ENCODE data around the gene AZI2. TPM values are rescaled to one million over a fixed set of nuclear protein-coding genes. Genes with fewer than 3 reads are reported as not detected.
A peak's percentile ranks its signal among the peaks of the same experiment; 100 is the strongest.

Gene AZI2, protein sequence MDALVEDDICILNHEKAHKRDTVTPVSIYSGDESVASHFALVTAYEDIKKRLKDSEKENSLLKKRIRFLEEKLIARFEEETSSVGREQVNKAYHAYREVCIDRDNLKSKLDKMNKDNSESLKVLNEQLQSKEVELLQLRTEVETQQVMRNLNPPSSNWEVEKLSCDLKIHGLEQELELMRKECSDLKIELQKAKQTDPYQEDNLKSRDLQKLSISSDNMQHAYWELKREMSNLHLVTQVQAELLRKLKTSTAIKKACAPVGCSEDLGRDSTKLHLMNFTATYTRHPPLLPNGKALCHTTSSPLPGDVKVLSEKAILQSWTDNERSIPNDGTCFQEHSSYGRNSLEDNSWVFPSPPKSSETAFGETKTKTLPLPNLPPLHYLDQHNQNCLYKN
- total RNA-seq, result 10 to 100 TPM; 51.4 to 58.2 TPM

- Mint-ChIP-seq H3K27me3 (ENCODE audit: low read depth) (no peaks in the 10 kb centered on the region), H3K4me3 (peak within 1 kb of the TSS; percentile 97 to 100), H3K9me3 (no peaks in the 10 kb centered on the region), H3K27ac (peak within 1 kb of the TSS; percentile 99), H3K4me1 (ENCODE audit: low read depth) (peaks cover 45% of the 10 kb centered on the region), H3K36me3 (ENCODE audit: insufficient read depth in 2 of 2) (peaks cover 5 to 6% of the 10 kb centered on the region in 2 donors)
- peak; percentile 91 for ATAC-seq (replicated peaks in 1 of 2)
- peak; percentile 94 for DNase-seq
These were observed at the start of gene AZI2, which contains the start of gene ZCWPW2 for GRCh38 chr3:28348629-28349468. TSS of gene AZI2 (minus strand) at chr3:28348824. CDS start at chr3:28340617, 8,207 bp downstream. TSS of gene ZCWPW2 (plus strand) at chr3:28348721. CDS start at chr3:28413069, 64,348 bp downstream.

DNA sequence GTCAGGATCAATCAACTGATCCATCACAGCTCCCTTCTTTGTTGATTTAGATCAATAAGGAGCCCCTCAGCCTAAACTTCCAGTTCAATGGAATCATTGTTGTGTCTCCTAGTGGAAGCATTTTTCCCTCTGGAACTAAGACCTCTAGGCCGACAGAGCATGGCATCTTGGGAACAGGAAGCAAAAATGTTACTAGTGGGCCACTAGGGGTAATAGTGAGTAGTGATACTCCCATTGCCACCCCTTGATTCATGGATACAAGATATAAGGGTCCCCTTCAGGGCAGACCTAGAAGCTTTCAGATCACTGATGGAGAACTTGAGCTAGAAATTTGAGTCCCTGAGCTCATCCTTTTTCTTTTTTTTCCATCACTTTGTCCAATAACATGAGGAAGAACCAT lies 40.4 kb upstream of the AZI2 start:
- H3K36me3 Mint-ChIP-seq (ENCODE audit: insufficient read depth in 2 of 2), result peaks cover 6 to 10% of the 10 kb centered on the region in 2 donors
- DNase-seq, result no peak
- peaks cover 10 to 14% of the 10 kb centered on the region in 2 donors for H3K9me3 Mint-ChIP-seq
- H3K27ac Mint-ChIP-seq, result no peak overlapping the region
- H3K27me3 Mint-ChIP-seq (ENCODE audit: low read depth), result no peaks in the 10 kb centered on the region
- ATAC-seq (replicated peaks in 1 of 2), result no peak
- no peaks in the 10 kb centered on the region for H3K4me1 Mint-ChIP-seq (ENCODE audit: low read depth)
- no peak overlapping the region for H3K4me3 Mint-ChIP-seq

- Mint-ChIP-seq H3K4me3 (no peak overlapping the region), H3K36me3 (ENCODE audit: insufficient read depth in 2 of 2) (peaks cover 0 to 2% of the 10 kb centered on the region in 2 donors), H3K27me3 (ENCODE audit: low read depth) (no peaks in the 10 kb centered on the region), H3K9me3 (peaks cover 0 to 5% of the 10 kb centered on the region in 2 donors), H3K27ac (no peak overlapping the region), H3K4me1 (ENCODE audit: low read depth) (no peaks in the 10 kb centered on the region)
- DNase-seq (no peak), ATAC-seq (replicated peaks in 1 of 2) (no peak)
These were observed 37.4 kb upstream of the AZI2 start for GRCh38 chr3:28386049-28386448.

DNA sequence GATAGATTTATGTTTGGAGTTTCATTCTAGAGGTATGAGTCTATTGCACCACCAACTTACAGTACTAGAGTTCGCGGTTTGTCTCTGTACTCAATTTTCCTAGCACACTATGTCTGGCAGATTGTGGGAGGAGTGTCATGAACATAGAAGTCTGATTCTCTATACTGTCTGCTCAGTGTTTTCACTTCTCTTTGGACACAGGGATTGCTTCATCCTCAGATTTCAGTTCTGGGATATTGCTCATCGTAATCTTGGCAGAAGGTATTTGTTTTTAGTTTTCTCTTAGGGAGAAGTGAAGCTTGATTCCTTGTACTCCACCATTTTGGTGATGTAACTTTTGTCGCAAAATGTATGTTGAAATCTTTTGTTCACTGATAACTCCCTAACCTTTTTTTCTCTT lies 27.8 kb upstream of the AZI2 start:
- peaks cover 5 to 7% of the 10 kb centered on the region in 2 donors for H3K9me3 Mint-ChIP-seq
- peaks cover 3 to 9% of the 10 kb centered on the region in 2 donors for H3K36me3 Mint-ChIP-seq (ENCODE audit: insufficient read depth in 2 of 2)
- H3K27ac Mint-ChIP-seq, result no peak overlapping the region
- no peaks in the 10 kb centered on the region for H3K27me3 Mint-ChIP-seq (ENCODE audit: low read depth)
- ATAC-seq (replicated peaks in 1 of 2) (no peak), DNase-seq (no peak)
- H3K4me1 Mint-ChIP-seq (ENCODE audit: low read depth), result no peaks in the 10 kb centered on the region
- no peak overlapping the region for H3K4me3 Mint-ChIP-seq

GRCh38 chr3:28349469-28350000 lies 911 bp upstream of the AZI2 start:
- H3K9me3 Mint-ChIP-seq, result no peaks in the 10 kb centered on the region
- ATAC-seq (replicated peaks in 1 of 2), result no peak
- H3K4me3 Mint-ChIP-seq, result peak overlapping the region; percentile 97 to 100
- H3K4me1 Mint-ChIP-seq (ENCODE audit: low read depth), result peaks cover 45% of the 10 kb centered on the region
- peak overlapping the region; percentile 99 for H3K27ac Mint-ChIP-seq
- no peak for DNase-seq
- H3K36me3 Mint-ChIP-seq (ENCODE audit: insufficient read depth in 2 of 2), result peaks cover 5 to 6% of the 10 kb centered on the region in 2 donors
- H3K27me3 Mint-ChIP-seq (ENCODE audit: low read depth), result no peaks in the 10 kb centered on the region

DNA sequence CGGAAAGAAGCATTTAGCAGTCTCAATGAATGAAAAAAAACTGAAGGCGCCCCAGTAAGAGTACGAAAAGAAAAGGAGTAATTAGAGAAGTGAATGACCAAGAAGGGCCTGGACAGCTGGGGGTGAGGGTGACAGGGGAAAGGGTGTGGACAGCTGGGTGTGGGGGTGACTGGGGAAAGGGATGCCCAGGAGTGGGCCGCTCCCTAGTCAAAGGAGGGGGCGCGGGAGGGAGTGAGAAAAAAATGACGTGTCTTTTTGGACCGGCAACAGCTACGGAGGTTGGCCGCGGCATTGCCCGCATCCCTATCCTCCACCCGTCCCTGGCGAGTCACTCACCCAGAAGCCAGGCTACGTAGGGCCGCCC lies 377 bp downstream of the AZI2 start:
- Mint-ChIP-seq H3K27me3 (ENCODE audit: low read depth) (no peaks in the 10 kb centered on the region), H3K9me3 (no peaks in the 10 kb centered on the region), H3K36me3 (ENCODE audit: insufficient read depth in 2 of 2) (peaks cover 4 to 5% of the 10 kb centered on the region in 2 donors), H3K4me1 (ENCODE audit: low read depth) (peaks cover 48% of the 10 kb centered on the region), H3K27ac (peak overlapping the region; percentile 99), H3K4me3 (peak overlapping the region; percentile 97 to 100)
- ATAC-seq (replicated peaks in 1 of 2) (peak; percentile 86 to 87), DNase-seq (no peak)

DNA sequence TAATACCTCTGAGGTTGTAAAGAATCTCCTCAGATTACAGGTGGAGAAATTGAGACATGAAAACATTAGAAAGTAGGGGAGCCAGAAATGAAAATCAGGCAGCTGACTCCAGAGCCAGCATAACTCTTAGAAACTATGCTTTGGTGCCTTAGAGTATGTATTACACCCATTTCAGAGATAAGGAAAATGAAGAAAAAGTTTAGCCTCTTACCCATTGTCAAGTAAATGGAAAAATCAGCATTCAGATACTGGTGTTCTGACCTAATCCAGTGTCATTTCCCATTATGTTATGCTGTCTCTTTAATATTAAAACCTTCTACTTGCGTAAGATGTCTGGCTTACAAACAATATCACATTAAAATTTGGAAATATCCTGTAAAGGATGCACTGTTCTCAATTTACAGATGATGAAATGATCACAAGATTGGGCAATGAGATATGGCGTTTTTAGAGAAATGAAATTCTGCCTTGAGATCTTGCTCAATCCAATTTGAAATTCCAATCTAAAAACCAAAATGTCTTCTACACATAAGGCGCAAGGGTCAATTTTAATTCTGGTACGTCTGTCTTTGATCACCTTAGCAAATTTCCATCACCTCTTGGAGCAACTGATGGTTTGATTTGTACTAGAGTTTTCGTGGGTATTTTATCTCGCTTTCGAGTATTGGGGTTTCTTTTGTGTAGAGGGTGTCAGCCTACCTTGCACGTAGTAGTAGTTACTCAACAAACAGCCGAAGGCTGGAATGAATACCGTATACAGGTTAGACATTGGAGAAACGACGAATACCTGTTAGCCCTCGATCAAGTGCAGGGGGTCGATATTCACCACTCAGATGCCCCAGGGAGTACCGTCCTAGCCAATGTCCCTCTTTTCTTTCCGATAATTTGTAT lies 1.0 kb downstream of the AZI2 start:
- ATAC-seq (replicated peaks in 1 of 2) (no peak), DNase-seq (peak; percentile 1 to 2)
- Mint-ChIP-seq H3K4me1 (ENCODE audit: low read depth) (peaks cover 54% of the 10 kb centered on the region), H3K27ac (peak overlapping the region; percentile 99), H3K36me3 (ENCODE audit: insufficient read depth in 2 of 2) (peaks cover 4 to 5% of the 10 kb centered on the region in 2 donors), H3K4me3 (peak overlapping the region; percentile 97 to 100), H3K9me3 (no peaks in the 10 kb centered on the region), H3K27me3 (ENCODE audit: low read depth) (no peaks in the 10 kb centered on the region)

- DNase-seq, result no peak
- Mint-ChIP-seq H3K4me3 (peak overlapping the region in 1 of 2 donors; percentile 100), H3K27ac (peak overlapping the region; percentile 73)
These were observed 2.9 kb downstream of the AZI2 start for GRCh38 chr3:28345690-28346089.

GRCh38 chr3:28343144-28343543 lies 5.5 kb downstream of the AZI2 start:
- H3K4me1 Mint-ChIP-seq (ENCODE audit: low read depth), result peaks cover 52% of the 10 kb centered on the region
- H3K4me3 Mint-ChIP-seq, result peak overlapping the region; percentile 3 to 37
- H3K27me3 Mint-ChIP-seq (ENCODE audit: low read depth), result no peaks in the 10 kb centered on the region
- H3K27ac Mint-ChIP-seq, result peak overlapping the region; percentile 58
- ATAC-seq (replicated peaks in 1 of 2) (no peak), DNase-seq (no peak)
- H3K36me3 Mint-ChIP-seq (ENCODE audit: insufficient read depth in 2 of 2), result peaks cover 0 to 4% of the 10 kb centered on the region in 2 donors
- H3K9me3 Mint-ChIP-seq, result no peaks in the 10 kb centered on the region

More at GRCh38 chr3:28345690-28346089, 2.9 kb downstream of the AZI2 start:
- Mint-ChIP-seq H3K27me3 (ENCODE audit: low read depth) (no peaks in the 10 kb centered on the region), H3K9me3 (no peaks in the 10 kb centered on the region), H3K4me1 (ENCODE audit: low read depth) (peaks cover 62% of the 10 kb centered on the region), H3K36me3 (ENCODE audit: insufficient read depth in 2 of 2) (no peaks in the 10 kb centered on the region)
- ATAC-seq (replicated peaks in 1 of 2), result no peak

- ATAC-seq (replicated peaks in 1 of 2) (no peak), DNase-seq (no peak)
- no peak overlapping the region for H3K4me3 Mint-ChIP-seq
- H3K27ac Mint-ChIP-seq, result no peak overlapping the region
- peaks cover 0 to 7% of the 10 kb centered on the region in 2 donors for H3K36me3 Mint-ChIP-seq (ENCODE audit: insufficient read depth in 2 of 2)
- no peaks in the 10 kb centered on the region for H3K9me3 Mint-ChIP-seq
- peaks cover 13% of the 10 kb centered on the region for H3K4me1 Mint-ChIP-seq (ENCODE audit: low read depth)
- no peaks in the 10 kb centered on the region for H3K27me3 Mint-ChIP-seq (ENCODE audit: low read depth)
These were observed 11.4 kb downstream of the AZI2 start for GRCh38 chr3:28337230-28337629.

- Mint-ChIP-seq H3K4me1 (ENCODE audit: low read depth) (peaks cover 9% of the 10 kb centered on the region), H3K9me3 (no peaks in the 10 kb centered on the region), H3K4me3 (no peak overlapping the region), H3K27ac (no peak overlapping the region), H3K36me3 (ENCODE audit: insufficient read depth in 2 of 2) (peaks cover 0 to 7% of the 10 kb centered on the region in 2 donors), H3K27me3 (ENCODE audit: low read depth) (no peaks in the 10 kb centered on the region)
- ATAC-seq (replicated peaks in 1 of 2) (no peak), DNase-seq (no peak)
These were observed 13.4 kb downstream of the AZI2 start for GRCh38 chr3:28335246-28335645.

- peaks cover 9% of the 10 kb centered on the region for H3K4me1 Mint-ChIP-seq (ENCODE audit: low read depth)
- no peak overlapping the region for H3K27ac Mint-ChIP-seq
- peaks cover 0 to 5% of the 10 kb centered on the region in 2 donors for H3K36me3 Mint-ChIP-seq (ENCODE audit: insufficient read depth in 2 of 2)
- no peaks in the 10 kb centered on the region for H3K9me3 Mint-ChIP-seq
- ATAC-seq (replicated peaks in 1 of 2), result no peak
- H3K4me3 Mint-ChIP-seq, result no peak overlapping the region
- no peak for DNase-seq
- H3K27me3 Mint-ChIP-seq (ENCODE audit: low read depth), result no peaks in the 10 kb centered on the region
These were observed 14.1 kb downstream of the AZI2 start for GRCh38 chr3:28334552-28334951.

Measured in activated T-cell treated with anti-CD3 and anti-CD28 coated beads, Interleukin-2, amount 50 U/mL, for 72 hours (primary cell).